Measurements from ENCODE around the gene ZNF468.
"Not testable (repeated sequence)": the region's sequence is repeated elsewhere in the genome, so short reads cannot be mapped to it uniquely, and the experiment has no call there.

Gene ZNF468

DNA sequence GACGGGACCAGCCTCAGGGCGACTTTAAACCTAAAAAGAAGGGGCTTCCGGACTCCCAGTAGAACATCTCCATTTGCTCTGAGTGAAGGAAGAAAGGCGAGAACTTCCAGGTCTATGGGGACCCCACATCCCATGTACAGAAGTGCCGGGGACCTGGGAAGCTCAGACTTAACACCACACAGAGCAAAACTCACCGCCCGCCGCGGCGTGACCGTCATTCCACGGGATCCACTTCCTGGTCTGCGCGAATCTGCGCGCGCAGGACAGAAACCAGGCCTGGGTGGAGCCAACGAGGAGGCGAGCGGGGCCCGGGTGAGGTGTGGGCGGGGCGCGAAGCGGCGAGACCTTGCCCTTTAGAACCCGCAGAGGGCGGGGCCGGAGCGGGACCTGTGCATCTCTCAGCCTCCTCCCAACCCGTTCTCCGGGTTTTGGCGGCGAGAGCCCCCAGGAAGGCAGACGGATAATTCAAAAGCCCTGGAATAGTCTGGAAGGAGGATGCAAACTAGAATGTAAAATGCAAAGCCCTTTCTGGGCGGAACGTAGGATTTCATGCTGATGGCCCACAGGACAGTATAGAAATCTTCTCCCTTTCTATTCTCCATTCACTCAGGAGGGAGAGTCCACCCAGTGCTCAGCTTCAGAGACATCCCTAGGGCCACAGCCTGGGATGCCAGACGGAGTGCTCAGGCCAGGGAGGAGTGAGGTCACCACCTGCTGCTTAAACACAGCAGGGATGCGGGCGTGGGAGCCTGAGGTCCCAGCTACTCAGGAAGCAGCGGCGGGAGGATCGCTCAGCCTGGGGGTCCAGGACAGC lies at the start of gene ZNF468:
ZNF468 (minus strand) TSS at position 242 of the 814 bp plus-strand sequence. CDS start 3,347 bp downstream, outside the sequence.
- peak; percentile 72 to 86 (median 80) for DNase-seq

DNA sequence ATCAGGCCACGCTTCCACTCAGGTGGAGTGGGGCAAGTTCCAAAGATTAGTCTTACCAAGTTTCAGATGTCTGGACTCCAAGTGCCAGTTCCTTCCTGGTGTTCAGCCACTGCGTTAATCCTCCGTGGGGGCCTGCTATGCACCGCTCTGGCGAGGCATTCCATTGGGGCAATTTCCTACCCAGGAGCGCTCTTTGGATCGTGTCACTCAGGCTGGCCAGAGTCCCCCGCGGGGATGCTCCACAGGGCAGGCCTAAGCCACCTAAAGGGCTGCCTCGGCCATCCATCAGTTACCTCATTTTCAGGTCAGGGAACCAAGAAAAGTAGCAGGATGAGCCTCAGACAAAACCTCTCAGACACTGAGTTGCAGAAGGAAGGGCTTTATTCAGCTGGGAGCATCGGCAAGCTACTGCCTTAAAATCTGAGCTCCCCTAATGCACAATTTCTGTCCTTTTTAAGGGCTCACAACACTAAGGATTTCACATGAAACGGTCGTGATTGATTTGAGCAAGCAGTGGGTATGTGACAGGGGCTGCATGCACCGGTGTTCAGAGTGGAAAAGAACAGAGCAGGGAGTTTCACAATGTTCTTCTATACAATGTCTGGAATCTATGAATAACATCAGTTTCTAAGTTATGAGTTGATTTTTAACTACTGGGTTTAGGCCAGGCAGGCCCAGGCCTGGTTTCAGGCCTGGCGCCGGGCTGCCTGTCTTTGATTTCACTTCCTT lies 46.8 kb upstream of the ZNF468 start:
- not testable (repeated sequence) for DNase-seq

DNA sequence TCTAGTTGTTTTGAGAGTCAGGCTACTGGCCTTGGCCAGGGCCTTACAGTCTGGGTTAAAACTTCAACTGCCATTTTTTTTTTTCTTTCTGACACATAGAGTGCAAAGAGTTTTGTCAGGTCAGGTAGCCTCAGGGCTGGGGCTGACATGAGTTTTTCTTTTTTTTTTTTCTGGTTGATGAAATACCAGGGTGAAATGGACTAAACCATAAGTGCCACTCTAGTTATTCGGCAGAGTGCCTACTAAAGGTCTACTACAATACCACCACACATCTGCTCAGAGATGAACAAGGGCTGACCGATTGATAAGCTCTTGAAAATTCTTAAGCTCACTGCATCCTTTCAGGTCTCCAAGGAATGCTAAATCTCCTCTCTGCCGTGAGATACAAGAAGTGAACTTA lies 44.4 kb upstream of the ZNF468 start:
- no peak for DNase-seq

DNA sequence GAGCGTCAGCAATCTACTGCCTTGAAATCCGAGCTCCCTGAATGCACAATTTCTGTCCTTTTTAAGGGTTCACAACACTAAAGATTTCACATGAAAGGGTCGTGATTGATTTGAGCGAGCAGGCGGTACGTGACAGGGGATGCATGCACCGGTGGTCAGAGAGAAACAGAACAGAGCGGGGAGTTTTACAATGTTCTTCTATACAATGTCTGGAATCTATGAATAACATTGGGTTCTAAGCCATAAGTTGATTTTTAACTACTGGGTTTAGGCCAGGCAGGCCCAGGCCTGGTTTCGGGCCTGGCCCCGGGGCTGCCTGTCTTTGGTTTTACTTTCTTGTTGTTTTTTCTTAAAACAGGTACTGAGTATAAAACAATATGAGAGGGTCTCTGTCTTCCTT lies 41.2 kb upstream of the ZNF468 start:
- DNase-seq: not testable (repeated sequence)

DNA sequence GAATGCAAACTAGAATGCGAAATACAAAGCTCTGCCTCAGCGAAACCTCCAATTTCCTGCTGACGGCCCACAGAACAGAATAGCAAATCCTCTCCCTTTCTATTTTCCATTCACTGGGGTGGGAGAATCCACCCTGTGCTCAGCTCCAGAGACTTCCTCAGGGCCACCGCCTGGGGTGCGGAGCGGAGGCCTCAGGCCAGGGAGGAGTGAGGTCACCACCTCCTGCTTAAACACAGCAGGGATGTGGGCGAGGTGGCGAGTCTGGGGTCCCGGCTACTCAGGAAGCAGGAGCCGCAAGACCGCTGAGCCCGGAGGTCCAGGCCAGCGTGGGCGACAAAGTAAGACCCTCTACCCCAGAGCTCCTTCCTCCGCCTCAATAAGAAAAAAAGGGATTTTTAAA lies 40.7 kb upstream of the ZNF468 start:
- DNase-seq: no peak

DNA sequence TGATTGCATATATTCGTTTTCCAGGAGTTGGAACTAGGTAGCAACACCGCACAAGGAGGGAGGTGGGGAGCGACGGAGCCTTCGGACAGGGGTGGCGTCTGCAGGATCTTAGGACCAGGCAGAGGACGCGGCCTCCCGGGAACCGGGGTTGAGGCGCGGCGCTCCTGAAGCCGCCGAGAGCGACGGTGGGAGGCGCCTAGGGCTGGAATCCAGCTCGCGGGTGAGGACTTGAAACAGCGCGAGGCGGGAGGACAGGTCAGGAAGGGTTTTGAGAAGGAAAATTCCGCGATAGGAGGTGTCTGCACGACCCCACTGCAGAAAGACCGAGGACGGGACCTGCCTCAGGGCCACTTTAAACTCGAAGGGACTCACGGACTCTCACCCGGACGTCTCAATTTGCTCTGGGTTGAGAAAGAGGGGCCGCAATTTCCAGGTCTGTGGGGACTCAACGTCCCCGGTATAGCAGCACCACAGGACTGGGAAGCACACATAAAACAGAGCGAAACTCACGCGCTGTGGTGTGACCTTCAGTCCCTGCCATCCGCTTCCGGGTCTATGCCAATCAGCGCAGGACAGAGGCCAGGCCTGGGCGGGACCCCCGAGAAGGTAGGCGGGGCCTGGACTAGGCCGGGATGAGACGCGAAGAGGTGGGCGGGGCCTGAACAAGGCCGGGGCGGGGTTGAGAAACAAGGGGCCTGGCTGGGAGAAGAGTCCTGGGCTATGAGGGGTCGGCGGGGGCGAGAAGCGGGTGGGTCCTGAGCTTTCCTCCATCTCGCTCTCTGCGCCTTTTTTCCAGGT lies 39.9 kb upstream of the ZNF468 start, which contains the start of gene ZNF320:
ZNF320 (minus strand) TSS at position 498 of the 798 bp plus-strand sequence. CDS start 7,380 bp downstream, outside the sequence.
- DNase-seq: peak; percentile 96 to 98 (median 98)

DNA sequence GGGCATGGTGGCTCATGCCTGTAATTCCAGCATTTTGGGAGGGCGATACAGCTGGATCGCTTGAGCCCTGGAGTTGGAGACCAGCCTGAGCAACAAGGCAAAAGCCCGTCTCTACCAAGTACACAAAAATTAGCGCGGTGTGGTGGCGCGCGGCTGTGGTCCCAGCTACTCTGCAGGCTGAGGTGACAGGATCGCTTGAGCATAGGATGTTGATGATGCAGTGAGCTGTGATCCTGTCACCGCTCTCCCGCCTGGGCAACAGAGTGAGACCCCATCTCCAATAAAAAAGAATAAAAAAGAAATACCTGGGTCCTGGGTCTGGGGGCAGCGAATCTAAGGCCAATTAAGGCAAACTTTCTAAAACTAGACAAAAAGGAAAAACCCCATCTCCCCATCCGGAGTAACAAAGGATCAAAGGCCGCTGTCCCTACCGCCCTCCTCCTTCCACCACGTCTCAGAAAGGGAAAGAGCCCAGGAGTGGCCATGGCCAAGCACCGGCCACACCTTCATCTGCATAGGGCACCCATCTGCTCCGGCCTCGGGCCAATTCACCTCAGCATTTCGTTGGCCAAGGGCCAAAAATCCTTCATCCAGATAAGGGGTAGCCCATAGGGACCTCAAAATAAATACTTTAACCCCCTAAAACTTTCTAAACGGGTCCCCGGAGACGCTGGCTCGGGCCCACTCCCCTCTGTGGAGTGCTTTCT lies 39.2 kb upstream of the ZNF468 start:
- DNase-seq: peak; percentile 7 to 36 (median 21)

DNA sequence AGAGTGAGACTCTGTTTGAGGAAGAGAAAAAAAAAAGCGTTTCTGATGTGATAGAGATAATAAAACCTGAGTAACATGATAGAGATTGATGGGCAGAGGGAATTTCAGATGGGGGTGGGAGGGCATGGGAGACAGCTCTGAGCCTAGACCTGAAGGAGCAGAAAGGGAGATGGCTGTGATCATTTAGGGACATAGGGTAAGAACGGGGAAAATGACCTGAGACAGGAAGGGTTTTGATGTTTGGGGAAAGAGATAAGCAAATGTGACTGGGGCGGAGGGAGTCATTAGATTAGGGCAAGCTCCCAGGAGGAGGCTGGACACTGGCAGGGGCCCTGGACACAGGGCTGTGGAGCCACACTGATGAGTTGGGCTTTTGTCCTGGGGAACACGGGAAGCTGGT lies 33.9 kb upstream of the ZNF468 start:
- DNase-seq: no peak

DNA sequence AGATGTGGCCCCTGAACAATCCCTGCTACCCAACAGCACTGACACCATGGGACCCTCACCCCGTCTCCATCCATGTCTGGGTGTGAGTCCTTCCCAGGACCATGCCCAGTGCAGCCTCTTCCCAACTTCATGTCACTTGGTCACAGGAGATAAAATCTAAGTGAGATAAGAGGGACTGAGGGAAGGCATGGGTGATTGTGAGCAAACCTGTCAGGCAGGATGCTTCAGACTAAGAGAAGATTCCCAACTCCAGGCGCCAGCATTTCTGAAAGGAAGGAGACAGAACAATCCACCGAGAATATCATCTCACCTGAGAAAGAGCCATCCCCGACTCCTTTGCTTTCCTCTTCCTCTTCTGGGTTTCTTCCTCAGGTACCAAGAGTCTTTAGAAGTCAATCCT lies 32.5 kb upstream of the ZNF468 start:
- no peak for DNase-seq

DNA sequence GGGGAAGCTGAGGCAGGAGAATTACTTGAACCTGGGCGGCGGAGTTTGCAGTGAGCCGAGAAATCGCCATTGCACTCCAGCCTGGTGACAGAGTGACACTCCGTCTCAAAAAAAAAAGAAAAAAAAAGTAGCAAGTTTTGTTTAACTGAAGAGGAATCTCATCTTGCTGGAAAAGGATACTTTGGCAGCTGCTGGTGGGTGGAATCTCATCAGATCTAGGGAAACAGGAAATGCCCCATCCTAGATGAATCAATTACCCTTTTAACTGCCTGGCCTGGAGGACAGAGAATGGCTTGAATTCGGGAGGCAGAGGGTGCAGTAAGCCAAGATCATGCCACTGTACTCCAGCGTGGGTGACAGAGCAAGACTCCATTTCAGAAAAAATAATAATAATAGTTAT lies 31.7 kb upstream of the ZNF468 start:
- no peak for DNase-seq

DNA sequence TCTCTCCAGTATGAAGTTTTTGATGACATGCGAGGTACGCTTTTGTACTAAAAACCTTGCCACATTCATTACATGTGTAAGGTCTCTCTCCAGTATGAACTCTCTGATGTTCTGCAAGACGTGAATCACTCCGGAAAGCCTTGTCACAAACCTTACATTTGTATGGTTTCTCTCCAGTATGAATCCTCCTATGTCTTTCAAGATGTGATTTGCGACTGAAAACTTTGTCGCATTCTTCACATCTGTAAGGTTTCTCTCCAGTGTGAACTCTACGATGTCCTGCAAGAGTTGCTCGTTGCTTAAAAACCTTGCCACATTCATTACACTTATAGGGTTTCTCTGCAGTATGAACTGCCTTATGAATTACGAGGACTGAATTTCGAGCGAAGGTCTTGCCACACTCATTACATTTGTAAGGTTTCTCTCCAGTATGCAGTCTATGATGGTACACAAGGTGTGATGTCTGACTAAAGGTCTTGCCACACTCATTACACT lies 23.5 kb upstream of the ZNF468 start:
- DNase-seq: no peak

DNA sequence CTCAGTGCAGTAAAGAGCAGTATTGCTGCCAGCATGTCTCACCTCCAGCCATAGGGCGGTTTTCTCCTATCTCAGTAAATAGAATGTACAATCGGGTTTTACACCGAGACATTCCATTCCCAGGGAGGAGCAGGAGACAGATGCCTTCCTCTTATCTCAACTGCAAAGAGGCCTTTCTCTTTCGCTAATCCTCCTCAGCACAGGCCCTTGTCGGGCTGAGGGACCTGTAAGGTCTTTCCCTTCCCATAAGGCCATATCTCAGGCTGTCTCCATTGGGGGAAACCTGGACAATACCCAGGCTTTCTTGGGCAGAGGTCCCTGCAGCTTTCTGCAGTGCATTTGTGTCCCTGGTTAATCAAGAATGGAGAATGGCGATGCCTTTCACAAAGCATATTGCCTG lies 15.6 kb upstream of the ZNF468 start:
- DNase-seq: not testable (repeated sequence)

DNA sequence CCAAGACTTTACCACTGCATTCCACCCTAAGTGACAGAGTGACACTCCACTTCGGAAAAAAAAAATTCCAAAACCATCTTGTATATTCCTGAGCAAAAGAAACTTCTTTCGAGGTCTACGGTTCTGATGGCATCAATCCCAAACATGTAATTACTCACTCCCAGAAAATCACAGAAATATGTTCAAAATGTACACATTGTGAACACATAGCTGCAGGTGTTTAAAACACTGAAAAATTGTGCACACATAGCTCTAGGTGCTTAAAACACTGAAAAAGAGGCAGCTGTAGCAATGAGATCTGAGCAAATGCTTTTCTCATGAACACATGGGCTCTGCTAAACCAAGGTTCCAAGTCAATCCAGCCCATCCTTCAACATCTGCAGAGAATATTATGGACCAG lies 14.0 kb upstream of the ZNF468 start:
- DNase-seq: no peak

DNA sequence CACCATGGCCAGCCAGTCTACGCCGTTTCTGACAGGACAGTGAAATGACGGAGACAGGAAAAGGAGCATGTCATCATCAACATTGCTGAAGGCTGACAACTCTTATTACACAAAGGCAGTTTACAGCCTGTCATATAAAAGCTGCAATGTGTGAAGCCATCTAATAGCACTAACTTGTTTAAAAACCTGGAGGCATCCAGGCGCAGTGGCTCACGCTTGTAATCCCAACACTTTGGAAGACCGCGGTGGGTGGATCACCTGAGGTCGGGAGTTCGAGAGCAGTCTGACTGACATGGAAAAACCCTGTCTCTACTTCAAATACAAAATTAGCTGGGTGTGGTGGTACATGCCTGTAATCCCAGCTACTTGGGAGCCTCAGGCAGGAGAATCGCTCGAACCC lies 10.6 kb upstream of the ZNF468 start:
- DNase-seq: not testable (repeated sequence)

DNA sequence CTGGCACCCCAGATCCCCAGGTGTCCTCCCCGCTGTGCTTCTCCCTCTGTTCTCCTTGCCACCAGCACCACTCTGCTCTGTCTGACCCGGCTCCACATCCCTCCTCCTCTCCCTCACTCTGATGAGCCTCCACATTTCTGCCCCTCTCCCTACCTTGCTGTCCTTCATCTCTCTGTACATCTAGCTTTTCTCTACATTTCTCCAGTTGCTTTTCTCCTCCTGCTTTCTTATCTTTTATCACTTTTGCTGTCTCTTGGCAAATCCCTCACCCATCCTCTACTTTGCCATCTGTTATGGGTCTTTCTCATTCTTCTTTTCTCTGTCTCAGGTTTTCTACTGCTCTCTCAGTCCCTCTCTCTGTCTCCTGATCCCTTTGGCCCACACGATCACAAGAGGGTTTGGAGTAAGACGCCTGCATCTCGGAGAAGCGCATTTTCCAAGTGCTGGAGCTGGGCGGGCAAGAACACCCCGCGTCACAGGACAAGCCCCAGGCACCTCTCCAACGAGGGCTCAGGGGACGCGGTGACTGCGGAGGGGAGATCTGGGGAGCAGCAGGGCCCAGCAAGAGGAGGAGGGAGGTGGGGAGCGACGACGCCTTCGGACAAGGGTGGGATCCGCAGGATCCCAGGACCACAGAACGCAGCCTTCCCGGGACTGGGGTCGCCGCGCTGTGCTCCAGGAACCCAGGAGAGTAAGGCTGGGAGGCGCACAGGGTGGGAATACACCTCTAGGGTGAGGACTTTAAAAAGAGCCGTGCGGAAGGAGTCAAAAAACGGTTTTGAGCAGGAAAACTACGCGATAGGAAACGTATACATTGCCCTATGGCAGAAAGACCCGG lies 660 bp downstream of the ZNF468 start:
- peak in 2 of 3 donors; percentile 5 to 8 for DNase-seq

DNA sequence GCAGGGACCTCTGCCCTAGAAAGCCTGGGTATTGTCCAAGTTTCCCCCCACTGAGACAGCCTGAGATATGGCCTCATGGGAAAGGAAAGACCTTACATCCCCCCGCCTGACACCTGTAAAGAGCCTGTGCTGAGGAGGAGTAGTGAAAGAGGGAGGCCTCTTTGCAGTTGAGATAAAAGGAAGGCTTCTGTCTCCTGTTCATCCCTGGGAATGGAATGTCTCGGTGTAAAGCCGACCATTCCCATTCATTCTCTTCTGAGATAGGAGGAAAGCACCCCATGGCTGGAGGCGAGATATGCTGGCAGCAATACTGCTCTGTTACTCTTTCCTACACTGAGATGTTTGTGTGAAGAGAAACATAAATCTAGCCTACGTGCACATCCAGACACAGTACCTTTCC lies 10.1 kb downstream of the ZNF468 start:
- DNase-seq: not testable (repeated sequence)

DNA sequence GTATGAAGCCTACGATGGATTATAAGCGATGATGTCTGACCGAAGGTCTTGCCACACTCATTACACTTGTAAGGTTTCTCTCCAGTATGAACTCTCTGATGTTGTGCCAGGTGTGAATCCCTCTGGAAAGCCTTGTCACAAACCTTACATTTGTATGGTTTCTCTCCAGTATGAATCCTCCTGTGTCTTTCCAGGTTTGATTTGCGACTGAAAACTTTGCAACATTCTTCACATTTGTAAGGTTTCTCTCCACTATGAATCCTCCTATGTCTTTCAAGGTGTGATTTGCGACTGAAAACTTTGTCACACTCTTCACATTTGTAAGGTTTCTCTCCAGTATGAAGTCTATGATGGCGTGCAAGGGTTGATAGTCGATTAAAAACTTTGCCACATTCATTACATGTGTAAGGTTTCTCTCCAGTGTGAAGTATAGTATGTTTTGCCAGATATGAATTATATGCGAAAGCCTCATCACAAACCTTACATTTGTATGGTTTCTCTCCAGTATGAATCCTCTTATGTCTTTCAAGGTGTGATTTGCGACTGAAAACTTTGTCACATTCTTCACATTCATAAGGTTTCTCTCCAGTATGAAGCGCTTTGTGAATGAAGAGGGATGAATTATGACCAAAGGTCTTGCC lies 16.5 kb downstream of the ZNF468 start:
- peak in 1 of 3 donors; percentile 10 for DNase-seq

DNA sequence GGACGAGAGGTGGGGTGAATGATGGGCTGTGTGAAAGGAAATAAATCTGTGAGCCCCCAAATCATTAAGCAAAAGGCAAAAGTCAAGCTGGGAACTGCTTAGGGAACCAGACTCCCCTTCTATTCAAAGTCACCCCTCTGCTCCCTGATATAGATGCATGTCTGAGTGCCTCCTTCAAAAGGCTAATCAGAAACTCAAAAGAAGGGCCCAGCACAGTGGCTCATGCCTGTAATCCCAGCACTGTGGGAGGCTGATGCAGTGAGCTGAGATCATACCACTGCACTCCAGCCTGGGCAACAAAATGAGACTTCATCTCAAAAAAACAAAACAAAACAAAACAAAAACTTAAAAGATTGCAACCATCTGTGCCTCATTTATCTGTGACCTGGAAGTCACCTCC lies 23.1 kb downstream of the ZNF468 start:
- DNase-seq: not testable (repeated sequence)

DNA sequence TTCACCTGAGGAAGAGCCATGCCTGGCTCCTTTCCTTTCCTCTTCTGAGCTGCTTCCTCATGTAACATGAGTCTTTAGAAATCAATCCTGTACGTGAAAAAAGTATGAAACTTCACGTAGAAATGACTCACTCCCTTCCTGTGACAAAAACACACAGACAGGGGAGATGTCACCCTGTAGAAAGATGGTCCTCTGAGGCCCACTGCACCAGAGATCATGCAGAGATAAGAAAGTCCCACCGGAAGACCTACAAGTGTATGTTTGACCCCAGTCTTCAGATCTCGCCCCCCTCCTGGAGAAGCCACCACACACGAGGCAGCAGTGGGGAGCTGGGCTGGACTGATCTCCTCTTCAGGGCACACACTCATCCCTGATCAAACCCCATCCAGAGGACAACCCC lies 23.9 kb downstream of the ZNF468 start:
- not testable (repeated sequence) for DNase-seq

DNA sequence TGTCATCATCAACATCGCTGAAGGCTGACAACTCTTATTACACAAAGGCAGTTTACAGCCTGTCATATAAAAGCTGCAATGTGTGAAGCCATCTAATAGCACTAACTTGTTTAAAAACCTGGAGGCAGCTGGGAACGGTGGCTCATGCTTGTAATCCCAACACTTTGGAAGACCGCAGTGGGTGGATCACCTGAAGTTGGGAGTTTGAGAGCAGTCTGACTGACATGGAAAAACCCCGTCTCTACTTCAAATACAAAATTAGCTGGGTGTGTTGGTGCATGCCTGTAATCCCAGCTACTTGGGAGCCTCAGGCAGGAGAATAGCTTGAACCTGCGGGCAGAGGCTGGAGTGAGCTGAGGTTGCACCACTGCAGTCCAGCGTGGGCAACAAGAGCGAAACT lies 27.6 kb downstream of the ZNF468 start:
- DNase-seq: not testable (repeated sequence)

DNA sequence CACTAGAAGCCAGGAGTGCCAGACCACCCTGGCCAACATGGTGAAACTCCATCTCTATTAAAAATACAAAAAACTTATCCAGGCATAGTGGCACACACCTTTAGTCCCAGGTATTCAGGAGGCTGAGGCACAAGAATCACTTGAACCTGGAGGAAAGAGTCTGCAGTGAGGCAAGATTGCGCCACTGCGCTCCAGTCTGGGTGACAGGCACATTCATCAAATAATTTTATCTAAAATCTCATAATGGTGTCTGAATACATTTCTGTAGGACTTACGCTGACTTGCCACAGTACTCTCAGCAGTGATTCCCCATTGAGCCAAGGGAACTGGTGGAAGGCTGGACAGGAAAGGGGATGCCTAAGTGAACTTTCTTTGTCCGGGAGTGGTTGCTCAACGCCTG lies 31.7 kb downstream of the ZNF468 start:
- no peak for DNase-seq
